LNCaP clone FGC (cell line): ENCODE results near the gene SORCS2.

Experiments used
- DNase-seq: peaks from one replicate; pipeline ENCODE4 v3.0.0-alpha.2; 2011; ENCODE audit warnings: low read depth
- H3K4me3 ChIP-seq: 2 replicates; pipeline ENCODE4 v1.5.1; 2011; ENCODE audit warnings: mild to moderate bottlenecking, low read depth, low read length, control low read depth
- TF ChIP-seq, protein P1 (sequence below): IDR thresholded peaks from 2 replicates; pipeline ENCODE4 v1.5.1; 2012; ENCODE audit warnings: mild to moderate bottlenecking; ENCODE audit not compliant: control insufficient read depth, insufficient read depth; ENCODE audit errors: extremely low read depth

The SORCS2 gene

DNA sequence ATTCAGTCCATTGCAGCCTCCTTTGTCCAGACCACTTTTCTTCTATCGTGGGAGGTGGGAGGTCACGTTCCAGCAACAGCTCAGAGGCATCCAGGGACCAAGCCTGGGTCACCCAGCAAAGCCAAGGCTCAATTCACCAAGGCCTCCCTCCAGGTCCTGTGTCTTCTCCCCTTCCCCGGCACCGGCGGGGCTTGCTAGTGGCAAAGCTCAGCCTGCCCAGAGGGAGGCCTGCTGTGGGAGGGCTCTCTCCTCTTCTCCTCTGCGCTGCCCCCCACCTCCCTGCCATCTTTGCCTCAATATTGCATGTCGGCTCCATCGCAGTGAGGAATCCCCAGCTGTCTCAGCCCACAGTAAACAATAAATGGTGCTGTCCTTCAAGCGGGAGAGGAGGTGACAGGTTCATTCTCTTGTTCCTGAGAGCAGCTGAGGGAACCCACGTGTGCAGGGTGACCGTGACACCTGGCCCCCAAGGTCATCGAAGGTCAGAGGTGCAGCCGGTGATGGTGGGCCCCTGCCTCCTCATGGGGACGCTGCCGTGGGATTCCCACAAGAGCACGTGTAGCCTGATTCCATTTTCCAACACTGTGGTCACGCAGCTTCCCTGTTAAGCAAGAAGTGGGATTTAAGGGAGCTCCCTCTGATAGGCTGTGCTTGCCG is 353.9 kb downstream of the SORCS2 start:
- no peak for DNase-seq
- TF ChIP-seq, protein P1, sequence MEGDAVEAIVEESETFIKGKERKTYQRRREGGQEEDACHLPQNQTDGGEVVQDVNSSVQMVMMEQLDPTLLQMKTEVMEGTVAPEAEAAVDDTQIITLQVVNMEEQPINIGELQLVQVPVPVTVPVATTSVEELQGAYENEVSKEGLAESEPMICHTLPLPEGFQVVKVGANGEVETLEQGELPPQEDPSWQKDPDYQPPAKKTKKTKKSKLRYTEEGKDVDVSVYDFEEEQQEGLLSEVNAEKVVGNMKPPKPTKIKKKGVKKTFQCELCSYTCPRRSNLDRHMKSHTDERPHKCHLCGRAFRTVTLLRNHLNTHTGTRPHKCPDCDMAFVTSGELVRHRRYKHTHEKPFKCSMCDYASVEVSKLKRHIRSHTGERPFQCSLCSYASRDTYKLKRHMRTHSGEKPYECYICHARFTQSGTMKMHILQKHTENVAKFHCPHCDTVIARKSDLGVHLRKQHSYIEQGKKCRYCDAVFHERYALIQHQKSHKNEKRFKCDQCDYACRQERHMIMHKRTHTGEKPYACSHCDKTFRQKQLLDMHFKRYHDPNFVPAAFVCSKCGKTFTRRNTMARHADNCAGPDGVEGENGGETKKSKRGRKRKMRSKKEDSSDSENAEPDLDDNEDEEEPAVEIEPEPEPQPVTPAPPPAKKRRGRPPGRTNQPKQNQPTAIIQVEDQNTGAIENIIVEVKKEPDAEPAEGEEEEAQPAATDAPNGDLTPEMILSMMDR: no peak
- no peak overlapping the region for H3K4me3 ChIP-seq

DNA sequence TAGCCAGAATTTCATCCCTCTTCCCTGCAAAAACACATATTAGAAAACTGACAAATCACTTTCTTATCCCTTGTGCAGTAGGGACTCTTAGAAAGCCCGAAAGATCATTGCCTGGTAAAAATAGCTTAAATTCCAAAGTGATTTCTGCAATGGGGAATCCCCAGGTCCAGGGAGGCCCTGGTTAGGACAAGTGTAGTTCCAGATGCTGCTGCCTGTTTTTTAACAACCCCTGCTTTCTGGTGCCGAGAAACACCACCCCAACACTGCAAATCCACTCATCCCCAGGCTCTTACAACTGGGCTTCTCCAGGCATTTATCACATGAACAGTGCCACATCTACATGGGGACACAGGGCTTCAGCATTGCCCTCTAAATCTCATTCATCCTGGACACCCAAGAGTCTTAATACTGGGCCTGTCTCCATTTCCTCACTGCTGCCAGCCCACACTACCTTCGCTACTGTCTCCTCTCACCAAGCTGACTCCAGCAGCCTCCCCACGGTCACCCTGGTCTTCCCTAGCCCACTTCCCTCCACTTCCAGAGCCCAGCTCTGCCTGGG is 354.6 kb downstream of the SORCS2 start:
- TF ChIP-seq, protein P1: no peak
- no peak overlapping the region for H3K4me3 ChIP-seq
- DNase-seq: no peak

DNA sequence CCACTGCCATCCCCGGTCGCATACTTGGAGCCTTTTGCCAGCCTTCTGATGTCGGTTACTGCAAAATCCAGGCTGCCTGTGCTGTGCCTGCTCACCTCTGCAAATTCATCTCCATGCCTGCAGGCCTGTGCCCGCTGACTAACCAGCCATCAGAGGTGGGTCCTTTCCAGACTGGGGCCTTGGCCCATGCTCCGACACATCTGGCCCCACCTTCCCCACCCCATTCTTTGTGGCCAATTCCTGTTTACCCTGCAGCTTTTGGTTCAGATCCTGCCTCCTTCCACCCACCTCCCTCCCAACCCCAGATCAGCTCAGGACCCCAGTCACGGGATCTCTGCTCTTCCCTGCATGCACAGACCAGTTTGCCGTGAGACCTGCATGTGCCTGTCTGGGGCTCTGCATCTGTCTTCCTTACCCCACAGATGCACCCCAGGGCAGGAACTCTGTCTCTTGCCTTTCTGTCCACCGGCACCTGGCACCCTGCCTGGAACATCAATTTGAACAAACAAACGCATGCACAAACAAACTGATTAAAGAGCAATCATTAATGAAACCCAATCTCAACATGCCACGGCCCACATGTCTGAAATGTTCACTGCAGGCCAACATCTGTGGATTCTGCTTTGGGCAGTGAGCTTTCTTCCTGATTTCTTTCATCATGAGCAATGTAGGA is 355.2 kb downstream of the SORCS2 start:
- peak; percentile 37 for DNase-seq
- no peak overlapping the region for H3K4me3 ChIP-seq
- TF ChIP-seq, protein P1: no peak

GRCh38 chr4:7549866-7550265 is 357.5 kb downstream of the SORCS2 start:
- H3K4me3 ChIP-seq: no peak overlapping the region

DNA sequence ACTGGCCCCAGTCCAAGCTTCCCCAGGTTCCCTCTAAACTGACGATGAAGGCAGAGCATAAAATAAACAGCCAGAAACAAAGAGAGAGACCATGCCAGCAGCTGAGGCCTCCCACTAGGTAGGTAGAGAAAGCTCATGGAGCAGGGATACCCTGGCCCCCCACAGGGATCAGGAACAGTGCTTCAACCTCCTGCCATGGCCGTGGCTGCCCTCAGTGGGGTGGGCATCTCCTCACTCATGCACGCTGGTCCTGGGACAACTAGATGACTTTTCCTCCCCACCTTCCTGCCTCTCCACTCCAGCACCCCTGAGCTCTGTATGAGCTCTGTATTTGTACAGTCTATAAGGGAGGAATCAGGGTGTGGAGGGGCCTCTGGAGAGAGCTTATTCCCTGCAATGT is 360.1 kb downstream of the SORCS2 start:
- H3K4me3 ChIP-seq: no peak overlapping the region
- no peak for DNase-seq
- TF ChIP-seq, protein P1: no peak

More at GRCh38 chr4:7549866-7550265, 357.5 kb downstream of the SORCS2 start:
- DNase-seq: no peak
- TF ChIP-seq, protein P1: no peak

DNA sequence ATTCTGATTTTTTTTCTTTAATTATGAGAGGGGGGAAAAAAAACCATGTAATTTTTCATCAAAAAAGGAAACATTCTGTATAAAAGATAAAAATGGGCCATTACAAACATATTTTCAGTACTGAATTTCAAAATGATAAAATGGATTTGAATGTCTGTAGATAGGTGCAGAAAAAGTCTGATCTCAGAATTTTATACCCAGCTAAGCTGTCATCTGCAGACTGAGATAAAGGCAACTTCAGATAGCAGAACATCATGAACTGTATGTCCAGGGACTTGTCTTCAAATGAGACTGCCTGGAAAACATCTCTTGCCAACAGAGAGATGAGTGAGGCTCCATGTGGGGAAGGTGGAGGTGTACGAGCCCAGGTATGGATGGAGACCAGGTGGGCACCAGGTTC is 360.9 kb downstream of the SORCS2 start:
- DNase-seq: no peak
- TF ChIP-seq, protein P1: no peak
- no peak overlapping the region for H3K4me3 ChIP-seq
